Neuronal stem cell (in vitro differentiated cells): Measurements from ENCODE around the gene UQCR10.

Experiments used
- DNase-seq: peaks from one replicate; pipeline ENCODE4 v3.0.0-alpha.2; 2013; ENCODE audit warnings: low spot score
- H2AFZ ChIP-seq: one replicate; pipeline ENCODE4 v1.6.1; 2013; ENCODE audit warnings: mild to moderate bottlenecking, low read length, inconsistent platforms
- H2AK5ac ChIP-seq: 2 replicates; pipeline ENCODE4 v1.6.1; 2013; ENCODE audit warnings: low read depth, mild to moderate bottlenecking, inconsistent platforms, low read length, moderate library complexity, mixed read lengths
- H2BK120ac ChIP-seq: 2 replicates; pipeline ENCODE4 v1.6.1; 2013; ENCODE audit warnings: low read depth, mild to moderate bottlenecking, inconsistent platforms, low read length, moderate library complexity, mixed read lengths
- H2BK12ac ChIP-seq: one replicate; pipeline ENCODE4 v1.6.1; 2013; ENCODE audit warnings: low read length, inconsistent platforms
- H2BK15ac ChIP-seq: 2 replicates; pipeline ENCODE4 v1.6.1; 2013; ENCODE audit warnings: mild to moderate bottlenecking, low read length, inconsistent platforms, mixed read lengths
- H2BK5ac ChIP-seq: one replicate; pipeline ENCODE4 v1.6.1; 2013; ENCODE audit warnings: inconsistent platforms, mild to moderate bottlenecking, low read length, moderate library complexity
- H3K14ac ChIP-seq: one replicate; pipeline ENCODE4 v1.6.1; 2013; ENCODE audit warnings: low read length, inconsistent platforms
- H3K18ac ChIP-seq: 2 replicates; pipeline ENCODE4 v1.6.1; 2013; ENCODE audit warnings: low read length, inconsistent platforms
- H3K23ac ChIP-seq: 2 replicates; pipeline ENCODE4 v1.6.1; 2013; ENCODE audit warnings: low read depth, mild to moderate bottlenecking, mixed read lengths, low read length, inconsistent platforms; ENCODE audit not compliant: poor library complexity
- H3K27ac ChIP-seq: replicated peaks from 3 replicates; pipeline ENCODE4 v1.5.1; 2013; ENCODE audit warnings: low read length, inconsistent platforms
- H3K27me3 ChIP-seq, 3 experiments: 2 replicates each; pipeline ENCODE4 v1.6.1; 2013; ENCODE audit warnings: low read length in 3 of 3, mild to moderate bottlenecking in 2 of 3, inconsistent platforms in 1 of 3, low read depth in 1 of 3, mixed read lengths in 1 of 3, moderate library complexity in 1 of 3; ENCODE audit not compliant: control insufficient read depth in 3 of 3, insufficient read depth in 3 of 3
- H3K36me3 ChIP-seq, 2 donors: replicated peaks in 1 of 2; 2 replicates each; pipeline ENCODE4 v1.6.1; 2013; ENCODE audit warnings: low read length in 2 of 2; ENCODE audit not compliant: control insufficient read depth in 2 of 2, insufficient read depth in 2 of 2
- H3K4ac ChIP-seq: 2 replicates; pipeline ENCODE4 v1.6.1; 2013; ENCODE audit warnings: inconsistent platforms, mild to moderate bottlenecking, low read length, moderate library complexity
- H3K4me1 ChIP-seq, 2 donors: 1 replicate in 1 of 2; 2 replicates in 1 of 2; pipeline ENCODE4 v1.6.1; 2013; ENCODE audit warnings: low read length in 2 of 2, low read depth in 1 of 2; ENCODE audit not compliant: control insufficient read depth in 2 of 2, insufficient read depth in 1 of 2
- H3K4me2 ChIP-seq: one replicate; pipeline ENCODE4 v1.6.1; 2013; ENCODE audit warnings: mild to moderate bottlenecking, low read length, inconsistent platforms; ENCODE audit not compliant: insufficient read depth, poor library complexity, severe bottlenecking
- H3K4me3 ChIP-seq, 2 donors: 2 replicates each; pipeline ENCODE4 v1.5.1; 2013; ENCODE audit warnings: low read length in 2 of 2, mild to moderate bottlenecking in 2 of 2, inconsistent platforms in 1 of 2, moderate library complexity in 1 of 2
- H3K79me1 ChIP-seq: one replicate; pipeline ENCODE4 v1.6.1; 2013; ENCODE audit warnings: low read depth, mild to moderate bottlenecking, inconsistent platforms, low read length, moderate library complexity
- H3K9ac ChIP-seq: one replicate; pipeline ENCODE4 v1.6.1; 2013; ENCODE audit warnings: mild to moderate bottlenecking, low read depth, low read length, inconsistent platforms; ENCODE audit not compliant: poor library complexity
- H3K9me3 ChIP-seq, 2 donors: replicated peaks in 1 of 2; 2 replicates each; pipeline versions ENCODE3 to v1.6.1; 2013; ENCODE audit warnings: low read length in 2 of 2, mild to moderate bottlenecking in 2 of 2, inconsistent platforms in 1 of 2, low read depth in 1 of 2, mixed read lengths in 1 of 2, moderate library complexity in 1 of 2; ENCODE audit not compliant: control insufficient read depth in 2 of 2, insufficient read depth in 1 of 2
- H4K8ac ChIP-seq: one replicate; pipeline ENCODE4 v1.6.1; 2013; ENCODE audit warnings: low read depth, mild to moderate bottlenecking, inconsistent platforms, low read length, moderate library complexity
- H4K91ac ChIP-seq: one replicate; pipeline ENCODE4 v1.6.1; 2013; ENCODE audit warnings: low read length, low read depth, mild to moderate bottlenecking, inconsistent platforms; ENCODE audit not compliant: poor library complexity
- WGBS, 2 donors: extraction: QIAGEN DNeasy Blood & Tissue Kit; methylation state at CpG; one replicate each; pipeline ENCODE4 v1.1.7; 2013; ENCODE audit warnings: missing lambda C conversion rate in 2 of 2, mixed read lengths in 1 of 2; ENCODE audit not compliant: insufficient read length in 2 of 2, insufficient replicate concordance in 1 of 2; ENCODE audit errors: extremely low coverage in 2 of 2; 5-methylcytosine and 5-hydroxymethylcytosine counted together

The UQCR10 gene

DNA sequence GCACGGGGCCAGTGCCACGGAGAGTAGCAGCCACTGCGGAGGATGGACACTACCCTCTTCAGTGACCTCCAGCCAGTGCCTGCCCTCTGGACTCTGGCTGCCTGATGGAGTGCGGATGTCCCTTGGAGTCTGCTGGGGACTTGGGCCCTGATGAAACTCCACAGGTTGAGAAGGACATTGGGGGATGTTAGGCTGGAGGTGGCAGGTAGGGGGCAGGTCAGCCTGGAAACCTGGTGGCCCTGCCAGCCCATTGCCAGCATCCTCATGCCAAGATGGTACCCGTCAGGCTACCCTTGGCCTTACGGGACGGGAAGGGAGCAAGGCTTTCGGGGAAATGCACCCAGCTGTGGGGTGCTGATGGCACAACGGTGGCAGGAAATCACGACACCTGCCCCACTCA is 43.4 kb upstream of the UQCR10 start:
- peaks cover 18 to 65% (median 33%) of the 10 kb centered on the region in 3 experiments for H3K27me3 ChIP-seq
- no peak overlapping the region for H2BK12ac ChIP-seq
- WGBS, 2 donors, result no CpG with 5 or more reads among the region's 10 CpGs
- H3K79me1 ChIP-seq, result peaks cover 3% of the 10 kb centered on the region
- no peak overlapping the region for H4K8ac ChIP-seq
- H3K4me1 ChIP-seq, result peaks cover 0 to 5% of the 10 kb centered on the region in 2 donors
- H3K23ac ChIP-seq, result peak overlapping the region; percentile 6
- no peak overlapping the region for H2AFZ ChIP-seq
- peak overlapping the region; percentile 31 for H2AK5ac ChIP-seq
- peak overlapping the region; percentile 64 for H3K18ac ChIP-seq
- no peak overlapping the region for H3K27ac ChIP-seq
- H3K4me3 ChIP-seq, result no peak overlapping the region
- peaks cover 0 to 2% of the 10 kb centered on the region in 2 donors for H3K9me3 ChIP-seq
- H2BK5ac ChIP-seq, result no peak overlapping the region
- no peaks in the 10 kb centered on the region for H3K36me3 ChIP-seq
- no peak overlapping the region for H3K9ac ChIP-seq
- no peak overlapping the region for H2BK15ac ChIP-seq
- H3K14ac ChIP-seq, result no peak overlapping the region
- H3K4ac ChIP-seq, result no peak overlapping the region
- H2BK120ac ChIP-seq, result no peak overlapping the region
- no peak for DNase-seq
- H3K4me2 ChIP-seq, result no peak overlapping the region
- no peak overlapping the region for H4K91ac ChIP-seq

GRCh38 chr22:29724843-29725242 is 42.3 kb upstream of the UQCR10 start:
- Histone ChIP-seq H3K9me3 (no peaks in the 10 kb centered on the region), H3K23ac (peak overlapping the region; percentile 2), H2BK5ac (no peak overlapping the region), H2AK5ac (no peak overlapping the region), H3K79me1 (peaks cover 3% of the 10 kb centered on the region), H4K91ac (no peak overlapping the region), H2BK12ac (no peak overlapping the region), H3K9ac (no peak overlapping the region), H3K14ac (no peak overlapping the region), H2BK120ac (no peak overlapping the region), H2AFZ (no peak overlapping the region), H3K36me3 (no peaks in the 10 kb centered on the region), H3K4me1 (peaks cover 0 to 5% of the 10 kb centered on the region in 2 donors), H3K4me2 (no peak overlapping the region), H4K8ac (no peak overlapping the region), H2BK15ac (peak overlapping the region; percentile 5), H3K4me3 (no peak overlapping the region), H3K18ac (peak overlapping the region; percentile 1), H3K27me3 (peaks cover 12 to 56% (median 23%) of the 10 kb centered on the region in 3 experiments), H3K4ac (no peak overlapping the region), H3K27ac (no peak overlapping the region)
- DNase-seq, result no peak
- no CpG with 5 or more reads among the region's 8 CpGs for WGBS, 2 donors

DNA sequence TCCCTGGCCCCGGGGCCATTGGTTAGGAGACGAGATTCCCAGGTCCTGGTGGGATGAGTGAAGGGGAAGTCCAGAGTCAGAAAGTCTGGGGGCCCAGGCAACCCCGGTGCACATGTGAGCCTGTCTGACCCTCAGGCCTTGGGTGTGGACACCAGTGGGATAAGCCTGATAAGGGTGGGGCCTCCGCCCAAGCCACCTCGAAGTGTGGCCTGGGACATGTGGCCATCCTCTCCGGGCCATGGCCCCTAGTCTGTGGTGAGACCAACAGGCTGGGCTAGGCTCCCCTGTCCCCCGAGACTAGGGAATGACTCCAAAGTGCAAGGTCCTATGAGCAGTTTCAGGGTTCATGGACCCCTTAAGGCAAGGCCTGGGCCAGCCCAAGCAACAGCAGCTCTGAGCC is 41.1 kb upstream of the UQCR10 start:
- DNase-seq, result no peak
- Histone ChIP-seq H3K27ac (no peak overlapping the region), H3K36me3 (no peaks in the 10 kb centered on the region), H3K23ac (peak overlapping the region; percentile 63), H2BK12ac (peak overlapping the region; percentile 30), H2BK5ac (peak overlapping the region; percentile 71), H3K18ac (no peak overlapping the region), H2BK15ac (no peak overlapping the region), H2AK5ac (peak overlapping the region; percentile 68), H3K9ac (no peak overlapping the region), H2AFZ (no peak overlapping the region), H3K9me3 (no peaks in the 10 kb centered on the region), H3K4me3 (no peak overlapping the region), H3K4me2 (no peak overlapping the region), H3K4me1 (peaks cover 0 to 4% of the 10 kb centered on the region in 2 donors), H3K14ac (no peak overlapping the region), H3K4ac (peak overlapping the region; percentile 23), H4K91ac (peak overlapping the region; percentile 24), H3K27me3 (peaks cover 4 to 48% (median 10%) of the 10 kb centered on the region in 3 experiments), H2BK120ac (no peak overlapping the region), H4K8ac (no peak overlapping the region), H3K79me1 (peaks cover 3% of the 10 kb centered on the region)
- WGBS, 2 donors, result no CpG with 5 or more reads among the region's 7 CpGs

DNA sequence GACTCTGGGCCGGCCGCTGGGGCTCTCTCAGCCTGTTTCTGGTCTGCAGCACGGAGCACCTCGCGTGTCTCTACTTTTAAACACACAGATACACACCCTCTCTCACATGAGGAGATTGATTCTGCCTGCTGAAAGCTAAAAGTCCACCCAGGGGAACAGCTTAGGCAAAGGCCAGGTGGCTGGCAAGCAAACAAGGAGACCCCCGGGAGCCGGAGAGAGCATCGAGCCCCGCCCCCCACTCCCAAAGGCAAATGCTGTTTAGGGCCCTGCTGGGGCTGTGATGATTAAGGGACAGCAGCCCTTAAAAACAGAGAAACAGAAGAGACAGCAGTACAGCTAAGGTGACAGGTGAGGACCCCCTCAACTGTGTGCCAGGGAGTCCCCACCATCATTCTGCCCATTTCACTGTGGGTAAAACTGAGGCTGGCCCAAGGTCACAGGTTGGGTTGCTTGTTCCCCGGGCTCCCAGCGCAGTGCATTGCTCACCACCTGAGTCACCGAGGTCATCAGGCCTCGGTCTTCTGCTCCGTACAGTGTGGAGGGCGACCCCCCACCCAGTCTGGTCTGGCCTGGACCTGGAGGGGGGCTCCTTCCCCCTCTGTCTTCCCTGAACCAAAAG is 40.5 kb upstream of the UQCR10 start:
- H2BK5ac ChIP-seq, result peak overlapping the region; percentile 71
- no peak overlapping the region for H3K14ac ChIP-seq
- H3K4ac ChIP-seq, result peak overlapping the region; percentile 23
- peak overlapping the region; percentile 68 for H2AK5ac ChIP-seq
- no peak overlapping the region for H3K4me2 ChIP-seq
- H2BK15ac ChIP-seq, result no peak overlapping the region
- no peak overlapping the region for H3K4me3 ChIP-seq
- no peak overlapping the region for H4K8ac ChIP-seq
- no CpG with 5 or more reads among the region's 15 CpGs for WGBS, 2 donors
- H3K23ac ChIP-seq, result peak overlapping the region; percentile 63
- H3K36me3 ChIP-seq, result no peaks in the 10 kb centered on the region
- no peak overlapping the region for H3K18ac ChIP-seq
- H2AFZ ChIP-seq, result peak overlapping the region; percentile 5
- H3K4me1 ChIP-seq, result peaks cover 0 to 2% of the 10 kb centered on the region in 2 donors
- no peak overlapping the region for H2BK12ac ChIP-seq
- H3K79me1 ChIP-seq, result peaks cover 3% of the 10 kb centered on the region
- H2BK120ac ChIP-seq, result no peak overlapping the region
- H3K27ac ChIP-seq, result no peak overlapping the region
- H3K27me3 ChIP-seq, result peaks cover 0 to 43% (median 5%) of the 10 kb centered on the region in 3 experiments
- H3K9ac ChIP-seq, result no peak overlapping the region
- no peaks in the 10 kb centered on the region for H3K9me3 ChIP-seq
- DNase-seq, result no peak
- no peak overlapping the region for H4K91ac ChIP-seq
